IMR-90 (cell line): ENCODE data around the gene ROBO1.

Source experiments
- CEBPB ChIP-seq: IDR thresholded peaks from 2 replicates; pipeline ENCODE4 v1.6.1; 2012; ENCODE audit warnings: low read depth, low read length, improper control_type of control experiment
- CTCF ChIP-seq: conservative IDR thresholded peaks from 2 replicates; pipeline ENCODE4 v1.5.1; 2012; ENCODE audit warnings: mild to moderate bottlenecking, low read depth, low read length, improper control_type of control experiment
- ELK1 ChIP-seq: fragments of 150-350 bp; IDR thresholded peaks from 2 replicates; pipeline ENCODE4 v1.6.1; 2016; ENCODE audit warnings: low read depth, mild to moderate bottlenecking, low read length, moderate library complexity, borderline replicate concordance
- POLR2A ChIP-seq: IDR thresholded peaks from 2 replicates; pipeline ENCODE4 v1.6.1; 2012; ENCODE audit warnings: mild to moderate bottlenecking, low read depth, low read length
- RAD21 ChIP-seq: IDR thresholded peaks from 2 replicates; pipeline ENCODE4 v1.6.1; 2012; ENCODE audit warnings: low read length, improper control_type of control experiment
- RCOR1 ChIP-seq: IDR thresholded peaks from 2 replicates; pipeline ENCODE4 v1.6.1; 2012; ENCODE audit warnings: mild to moderate bottlenecking, low read length, improper control_type of control experiment; ENCODE audit not compliant: insufficient replicate concordance
- SMC3 ChIP-seq: fragments of 150-350 bp; IDR thresholded peaks from 2 replicates; pipeline ENCODE4 v1.6.1; 2016; ENCODE audit warnings: low read depth, mild to moderate bottlenecking, antibody characterized with exemption, low read length, moderate library complexity
- USF2 ChIP-seq: fragments of 150-350 bp; IDR thresholded peaks from 2 replicates; pipeline ENCODE4 v1.6.1; 2017; ENCODE audit warnings: mild to moderate bottlenecking, antibody characterized with exemption, low read length, low read depth

- no peak for TF ChIP-seq CTCF
- TF ChIP-seq RAD21: no peak
- TF ChIP-seq POLR2A: no peak
- no peak for TF ChIP-seq SMC3
- no peak for TF ChIP-seq RCOR1
- TF ChIP-seq CEBPB: no peak
- no peak for TF ChIP-seq USF2
- TF ChIP-seq ELK1: no peak
These were observed 430.0 kb downstream of the ROBO1 start for GRCh38 chr3:79337798-79338197.
